ENCODE data around the gene EPHA2.

DNA sequence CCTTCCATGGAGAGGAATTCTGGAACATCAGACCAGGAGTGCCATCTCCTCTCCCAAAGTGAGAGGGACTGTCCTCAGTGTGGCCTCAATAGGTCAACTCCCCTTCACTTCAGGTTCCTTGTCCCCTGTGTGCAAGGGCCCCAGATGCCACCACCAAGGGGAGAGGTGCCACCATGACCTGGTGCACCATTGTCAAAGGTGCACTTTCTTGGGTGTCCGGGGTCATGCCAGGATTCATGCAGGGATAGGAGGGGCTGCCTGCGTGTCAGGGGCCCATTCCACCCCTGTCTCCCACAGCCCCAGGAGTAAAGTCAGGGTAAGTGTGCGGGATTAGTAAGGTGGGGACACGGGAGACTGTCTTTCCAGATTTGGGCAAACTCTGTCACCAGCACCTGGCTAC is 21.4 kb upstream of the EPHA2 start:
- no peak for TF ChIP-seq EP300 (IDR thresholded peaks at IDR 0.05)
- TF ChIP-seq, protein P1, sequence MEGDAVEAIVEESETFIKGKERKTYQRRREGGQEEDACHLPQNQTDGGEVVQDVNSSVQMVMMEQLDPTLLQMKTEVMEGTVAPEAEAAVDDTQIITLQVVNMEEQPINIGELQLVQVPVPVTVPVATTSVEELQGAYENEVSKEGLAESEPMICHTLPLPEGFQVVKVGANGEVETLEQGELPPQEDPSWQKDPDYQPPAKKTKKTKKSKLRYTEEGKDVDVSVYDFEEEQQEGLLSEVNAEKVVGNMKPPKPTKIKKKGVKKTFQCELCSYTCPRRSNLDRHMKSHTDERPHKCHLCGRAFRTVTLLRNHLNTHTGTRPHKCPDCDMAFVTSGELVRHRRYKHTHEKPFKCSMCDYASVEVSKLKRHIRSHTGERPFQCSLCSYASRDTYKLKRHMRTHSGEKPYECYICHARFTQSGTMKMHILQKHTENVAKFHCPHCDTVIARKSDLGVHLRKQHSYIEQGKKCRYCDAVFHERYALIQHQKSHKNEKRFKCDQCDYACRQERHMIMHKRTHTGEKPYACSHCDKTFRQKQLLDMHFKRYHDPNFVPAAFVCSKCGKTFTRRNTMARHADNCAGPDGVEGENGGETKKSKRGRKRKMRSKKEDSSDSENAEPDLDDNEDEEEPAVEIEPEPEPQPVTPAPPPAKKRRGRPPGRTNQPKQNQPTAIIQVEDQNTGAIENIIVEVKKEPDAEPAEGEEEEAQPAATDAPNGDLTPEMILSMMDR (IDR thresholded peaks at IDR 0.05) = no peak
- TF ChIP-seq POLR2A (IDR thresholded peaks at IDR 0.05) = no peak

All from tibial nerve (tissue), 4 donors.